Esophagus muscularis mucosa (tissue), 4 donors: ENCODE measurements around the gene SPTBN1. TPM values are rescaled to one million over a fixed set of nuclear protein-coding genes. Genes with fewer than 3 reads are reported as not detected.

ENCODE experiments used
- DNase-seq: peaks from one replicate; pipeline ENCODE4 v3.0.0-alpha.2; 2017; ENCODE audit errors: extremely low spot score
- H3K27ac ChIP-seq, 4 donors: fragments of 200-600 bp; sonication (generic); replicated peaks in 1 of 4; 1 replicate in 3 of 4; 2 replicates in 1 of 4; pipeline ENCODE4 v1.5.1; 2016 to 2019; ENCODE audit warnings: mild to moderate bottlenecking in 1 of 4
- H3K27me3 ChIP-seq, 4 donors: fragments of 200-600 bp; sonication (generic); one replicate each; pipeline versions ENCODE4 v1.5.1 to v1.6.0; 2016 to 2019
- H3K36me3 ChIP-seq, 4 donors: fragments of 200-600 bp; sonication (generic); one replicate each; pipeline ENCODE4 v1.5.1; 2016 to 2019
- H3K4me1 ChIP-seq, 4 donors: fragments of 200-600 bp; sonication (generic); one replicate each; pipeline ENCODE4 v1.5.1; 2016 to 2019
- H3K4me3 ChIP-seq, 4 donors: fragments of 200-600 bp; sonication (generic); 1 replicate in 2 of 4; 2 replicates in 2 of 4; pipeline ENCODE4 v1.5.1; 2016 to 2019; ENCODE audit warnings: mild to moderate bottlenecking in 4 of 4, moderate library complexity in 1 of 4
- H3K9me3 ChIP-seq, 4 donors: fragments of 200-600 bp; sonication (generic); 1 replicate in 3 of 4; 2 replicates in 1 of 4; pipeline ENCODE4 v1.5.1; 2016 to 2019
- CTCF ChIP-seq, 3 experiments: fragments of 200-600 bp in 2 of 3; fragments of 450-650 bp in 1 of 3; sonication (generic) in 2 of 3; IDR thresholded peaks; one replicate each; pipeline ENCODE4 v1.5.1; 2017 to 2019; ENCODE audit warnings: antibody characterized with exemption in 3 of 3, mild to moderate bottlenecking in 2 of 3, moderate library complexity in 1 of 3
- EP300 ChIP-seq: sonication (generic); formaldehyde crosslinking; IDR thresholded peaks from one replicate; pipeline ENCODE4 v1.6.1; 2017; ENCODE audit warnings: antibody characterized with exemption
- POLR2A ChIP-seq: fragments of 450-650 bp; IDR thresholded peaks from one replicate; pipeline ENCODE4 v1.6.1; 2017; ENCODE audit warnings: antibody characterized with exemption, moderate library complexity, mild to moderate bottlenecking, low read depth
- POLR2AphosphoS5 ChIP-seq, 2 donors: sonication (generic); formaldehyde crosslinking; IDR thresholded peaks; one replicate each; pipeline ENCODE4 v1.6.1; 2017; ENCODE audit warnings: antibody characterized with exemption in 2 of 2
- WGBS: methylation state at CpG from one replicate; pipeline ENCODE4 v1.1.5; 2018; 5-methylcytosine and 5-hydroxymethylcytosine counted together
- intact Hi-C: fragments of 100-400 bp; cut with DNase I; formaldehyde crosslinking; loops from one replicate; pipeline ENCODE4 v1.15.1; 2023
- total RNA-seq, 4 donors: library from RNA; depleted of rRNA; stranded (reverse); fragments of >200 nt; gene quantifications; one replicate each; pipeline versions ENCODE4 v1.1.0 to v1.2.1, GENCODE V29; 2016

Gene SPTBN1
- total RNA-seq, 4 donors from 2014 or later, result 465 to 600 (median 547) TPM

- TF ChIP-seq CTCF (IDR thresholded peaks at IDR 0.05) (no peak), POLR2A (no peak), EP300 (no peak), POLR2AphosphoS5 (IDR thresholded peaks at IDR 0.05) (no peak)
- peak overlapping the region in 1 of 4 donors; percentile 21 for H3K27ac ChIP-seq
- 84% methylated on average over 5 of the region's 5 CpGs for WGBS
- DNase-seq, result no peak
- intact Hi-C loops, result no loop called here
- H3K36me3 ChIP-seq, result peaks cover 0 to 8% (median 0%) of the 10 kb centered on the region in 4 donors
- H3K4me1 ChIP-seq, result peaks cover 94 to 100% (median 98%) of the 10 kb centered on the region in 4 donors
- no peaks in the 10 kb centered on the region for H3K27me3 ChIP-seq
- no peaks in the 10 kb centered on the region for H3K9me3 ChIP-seq
- H3K4me3 ChIP-seq, result no peak overlapping the region
Measured at GRCh38 chr2:54574860-54575247, 118.7 kb downstream of the SPTBN1 start.

DNA sequence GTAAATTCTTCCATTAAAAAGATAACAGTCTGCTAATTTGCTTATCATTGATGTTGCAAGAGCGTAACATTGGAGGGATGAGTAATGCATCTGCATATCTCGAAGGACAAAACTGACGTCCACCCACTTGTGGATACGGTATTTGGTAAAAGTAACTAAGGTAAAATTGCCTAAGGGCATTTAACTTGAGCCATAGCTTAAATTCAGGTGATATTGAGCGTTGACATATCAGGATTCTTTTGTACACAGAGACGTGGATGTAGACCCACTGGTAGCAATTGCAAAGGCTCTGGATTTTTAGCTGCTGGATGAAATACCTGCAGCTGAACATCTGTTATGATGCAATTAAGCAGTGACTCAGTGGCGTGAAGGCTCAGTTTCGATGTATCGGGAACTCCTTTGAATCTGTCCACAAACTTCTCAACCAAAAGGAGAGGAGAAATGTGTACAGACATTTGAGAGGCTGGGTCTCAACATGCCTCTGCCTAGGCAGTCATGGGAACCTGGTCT lies 119.3 kb downstream of the SPTBN1 start:
- no peaks in the 10 kb centered on the region for H3K9me3 ChIP-seq
- 80% methylated on average over 9 of the region's 9 CpGs for WGBS
- TF ChIP-seq POLR2AphosphoS5 (IDR thresholded peaks at IDR 0.05), result no peak
- no peak for TF ChIP-seq EP300
- no peak for TF ChIP-seq POLR2A
- TF ChIP-seq CTCF (IDR thresholded peaks at IDR 0.05), result no peak
- DNase-seq, result no peak
- H3K4me3 ChIP-seq, result no peak overlapping the region
- intact Hi-C loops, result no loop called here
- H3K27ac ChIP-seq, result no peak overlapping the region
- H3K27me3 ChIP-seq, result no peaks in the 10 kb centered on the region
- peaks cover 94 to 100% (median 98%) of the 10 kb centered on the region in 4 donors for H3K4me1 ChIP-seq
- peaks cover 0 to 8% (median 0%) of the 10 kb centered on the region in 4 donors for H3K36me3 ChIP-seq

GRCh38 chr2:54577035-54577434 lies 120.9 kb downstream of the SPTBN1 start:
- TF ChIP-seq EP300, result no peak
- TF ChIP-seq CTCF (IDR thresholded peaks at IDR 0.05), result no peak
- TF ChIP-seq POLR2A, result no peak
- TF ChIP-seq POLR2AphosphoS5 (IDR thresholded peaks at IDR 0.05), result no peak
- intact Hi-C loops, result no loop called here
- DNase-seq, result no peak
- H3K9me3 ChIP-seq, result no peaks in the 10 kb centered on the region
- WGBS, result 31% methylated on average over 3 of the region's 3 CpGs
- H3K4me3 ChIP-seq, result no peak overlapping the region
- peaks cover 90 to 97% (median 94%) of the 10 kb centered on the region in 4 donors for H3K4me1 ChIP-seq
- H3K27ac ChIP-seq, result peak overlapping the region in 3 of 4 donors; percentile 4 to 47 (median 32)
- H3K36me3 ChIP-seq, result peaks cover 0 to 8% (median 0%) of the 10 kb centered on the region in 4 donors
- H3K27me3 ChIP-seq, result no peaks in the 10 kb centered on the region

GRCh38 chr2:54577944-54578647 lies 122.0 kb downstream of the SPTBN1 start:
- TF ChIP-seq POLR2AphosphoS5 (IDR thresholded peaks at IDR 0.05) (peak in 1 of 2 donors; percentile 16), CTCF (IDR thresholded peaks at IDR 0.05) (no peak), POLR2A (no peak), EP300 (no peak)
- H3K27me3 ChIP-seq, result no peaks in the 10 kb centered on the region
- WGBS, result 11% methylated on average over 6 of the region's 6 CpGs
- H3K4me1 ChIP-seq, result peaks cover 88 to 97% (median 93%) of the 10 kb centered on the region in 4 donors
- H3K4me3 ChIP-seq, result no peak overlapping the region
- intact Hi-C loops, result no loop called here
- H3K36me3 ChIP-seq, result peaks cover 0 to 8% (median 0%) of the 10 kb centered on the region in 4 donors
- DNase-seq, result no peak
- no peaks in the 10 kb centered on the region for H3K9me3 ChIP-seq
- peak overlapping the region; percentile 4 to 47 (median 22) for H3K27ac ChIP-seq
